NCI-H2227 treated with DMSO at 0.1 percent for 48 hours (cell line): ENCODE data around the gene QRFP.
"Not testable (repeated sequence)": the region's sequence is repeated elsewhere in the genome, so short reads cannot be mapped to it uniquely, and the experiment has no call there.

Experiments
- DNase-seq: peaks from one replicate; lab custom pipeline; 2025; lab: John Stamatoyannopoulos, UW

The QRFP gene

DNA sequence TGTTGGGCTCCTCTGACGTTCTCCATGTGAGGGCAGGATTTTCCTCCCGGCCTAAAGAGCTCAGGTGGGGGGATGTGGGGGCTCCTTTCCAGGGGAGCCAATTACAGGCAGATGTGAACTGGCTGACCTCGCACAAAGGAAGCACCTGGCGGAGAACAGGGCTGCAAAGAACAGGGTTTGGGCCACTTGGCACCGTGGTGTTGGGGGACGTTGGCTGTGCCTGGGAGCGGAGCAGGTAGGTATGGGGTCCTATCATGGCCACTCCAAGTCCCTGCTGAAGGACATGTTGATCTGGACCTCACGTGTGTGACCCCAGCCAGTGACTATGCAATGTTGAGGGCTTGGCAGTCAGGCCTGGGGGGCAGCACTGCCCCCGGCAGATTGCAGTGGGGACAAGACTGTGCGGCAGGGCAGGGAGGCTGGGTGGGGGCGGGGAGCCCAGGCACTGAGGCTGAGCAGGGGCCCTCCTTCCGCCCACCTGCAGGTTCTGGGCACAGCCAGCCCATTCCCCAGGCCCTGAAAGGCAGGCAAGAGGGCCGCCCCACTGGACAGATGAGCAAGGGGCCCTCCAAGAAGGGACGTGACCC is 23.0 kb upstream of the QRFP start:
- no peak for DNase-seq

GRCh38 chr9:130918826-130919558 is 22.4 kb upstream of the QRFP start:
- DNase-seq = no peak

GRCh38 chr9:130918101-130918825 is 21.7 kb upstream of the QRFP start:
- DNase-seq = no peak

DNA sequence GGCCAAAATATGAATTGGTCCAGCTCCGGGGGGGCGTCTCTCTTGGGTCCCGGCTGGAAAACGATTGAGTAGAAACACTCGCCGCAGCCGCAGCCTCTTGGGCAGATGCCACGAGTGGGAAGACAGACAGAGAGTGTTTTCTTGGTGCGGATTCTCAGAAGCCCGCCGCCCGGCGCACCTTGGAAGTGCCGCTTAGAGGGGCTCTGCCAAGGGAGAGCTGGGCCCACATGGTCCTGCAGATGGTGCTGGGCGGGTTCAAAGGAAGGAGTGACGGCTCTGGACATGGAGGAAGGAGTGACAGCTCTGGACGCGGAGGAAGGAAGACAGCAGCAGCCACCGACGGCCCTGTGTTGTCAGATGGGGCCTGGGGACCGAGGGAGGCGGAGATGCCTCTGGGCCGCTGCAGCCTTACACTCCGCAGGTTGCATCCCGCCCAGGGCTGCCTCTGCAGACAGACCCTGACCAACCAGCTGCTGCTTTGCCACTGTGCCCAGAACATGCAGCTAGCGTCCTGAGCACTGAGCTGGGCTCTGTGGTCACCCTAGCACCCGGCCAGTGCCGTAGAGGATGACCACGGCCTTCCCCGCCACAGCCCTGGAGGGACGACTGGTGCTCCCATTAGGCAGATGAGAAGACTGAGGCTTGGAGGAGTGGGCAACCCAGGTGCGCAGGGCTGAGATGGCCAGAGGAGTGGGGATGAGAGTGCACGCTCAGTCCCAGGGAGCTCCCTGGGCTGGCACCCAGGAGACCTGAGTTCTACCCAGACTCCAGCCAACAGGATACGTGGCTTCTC is 20.8 kb upstream of the QRFP start:
- no peak for DNase-seq

GRCh38 chr9:130915096-130915447 is 18.5 kb upstream of the QRFP start:
- DNase-seq = no peak

DNA sequence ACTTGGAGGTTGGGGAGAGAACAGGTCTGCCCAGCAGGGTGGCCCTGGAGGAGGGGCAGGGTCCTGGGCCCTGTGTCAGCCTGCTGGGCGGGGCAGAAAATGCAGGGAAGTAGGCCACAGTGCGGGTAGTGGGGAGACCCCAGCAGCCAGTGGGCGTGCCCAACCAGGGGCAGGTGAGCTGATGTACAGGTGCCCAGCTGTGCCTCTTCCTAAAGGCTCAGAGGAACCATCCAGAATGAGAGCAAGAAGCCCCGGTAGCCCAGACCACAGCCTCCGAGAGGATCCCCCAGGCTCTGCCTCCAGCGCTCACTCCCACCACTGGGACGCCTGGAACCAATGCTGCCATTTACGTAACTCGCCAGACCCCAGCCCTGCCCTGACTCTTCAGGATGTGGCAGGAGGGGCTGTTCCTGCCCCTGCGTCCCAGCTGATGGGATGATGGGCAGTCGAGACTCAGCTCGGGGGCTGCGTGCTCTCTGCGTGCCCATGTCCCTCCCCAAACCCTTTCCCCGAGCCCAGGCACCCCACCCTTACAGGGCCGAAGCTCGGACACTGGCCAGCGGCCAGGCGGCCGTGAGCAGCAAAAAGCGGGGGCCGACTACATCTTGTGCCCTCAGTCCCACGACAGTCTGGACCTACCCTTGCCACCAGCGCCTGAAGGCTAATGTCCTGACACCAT is 17.9 kb upstream of the QRFP start:
- no peak for DNase-seq

DNA sequence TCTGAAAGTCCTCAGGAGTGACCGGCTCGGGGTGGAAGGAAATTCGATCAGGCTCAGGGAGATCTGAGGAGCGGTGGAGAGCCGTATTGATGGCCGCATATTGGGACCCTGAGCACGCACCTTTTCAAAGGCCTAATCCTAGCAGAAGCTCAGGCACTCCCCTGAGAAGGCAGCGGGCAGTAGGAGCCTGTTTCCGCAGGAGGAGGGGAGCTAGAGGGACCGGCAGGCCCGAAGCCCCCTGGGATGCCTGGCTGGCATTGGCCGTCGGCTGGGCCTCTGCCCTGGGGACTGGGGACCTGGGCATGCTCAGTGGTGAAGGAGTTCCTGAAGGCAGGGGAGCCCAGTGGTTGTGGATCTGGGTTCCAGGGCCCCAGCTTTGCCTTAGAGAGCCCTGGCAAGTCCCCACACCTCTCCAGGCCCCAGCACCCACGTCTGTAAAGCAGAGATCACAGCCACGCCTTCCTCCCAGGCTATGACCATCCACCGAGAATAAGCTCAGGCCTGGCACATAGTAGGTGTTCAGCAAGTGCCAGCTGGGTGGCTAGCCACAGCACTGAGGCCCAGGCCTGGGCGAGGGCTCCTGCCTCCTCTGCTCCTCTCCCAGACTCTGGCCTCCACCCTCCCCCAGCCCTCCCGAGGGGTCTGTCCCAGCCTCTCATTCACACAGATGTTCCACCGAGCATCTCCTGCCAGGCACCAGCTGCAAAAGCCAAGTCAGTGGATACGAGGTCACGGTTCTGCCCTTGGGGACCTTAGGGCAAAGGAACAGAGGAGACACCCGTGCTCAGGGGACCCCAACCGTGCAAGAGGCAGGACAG is 17.2 kb upstream of the QRFP start:
- DNase-seq = no peak

GRCh38 chr9:130912932-130913598 is 16.5 kb upstream of the QRFP start:
- DNase-seq = no peak

DNA sequence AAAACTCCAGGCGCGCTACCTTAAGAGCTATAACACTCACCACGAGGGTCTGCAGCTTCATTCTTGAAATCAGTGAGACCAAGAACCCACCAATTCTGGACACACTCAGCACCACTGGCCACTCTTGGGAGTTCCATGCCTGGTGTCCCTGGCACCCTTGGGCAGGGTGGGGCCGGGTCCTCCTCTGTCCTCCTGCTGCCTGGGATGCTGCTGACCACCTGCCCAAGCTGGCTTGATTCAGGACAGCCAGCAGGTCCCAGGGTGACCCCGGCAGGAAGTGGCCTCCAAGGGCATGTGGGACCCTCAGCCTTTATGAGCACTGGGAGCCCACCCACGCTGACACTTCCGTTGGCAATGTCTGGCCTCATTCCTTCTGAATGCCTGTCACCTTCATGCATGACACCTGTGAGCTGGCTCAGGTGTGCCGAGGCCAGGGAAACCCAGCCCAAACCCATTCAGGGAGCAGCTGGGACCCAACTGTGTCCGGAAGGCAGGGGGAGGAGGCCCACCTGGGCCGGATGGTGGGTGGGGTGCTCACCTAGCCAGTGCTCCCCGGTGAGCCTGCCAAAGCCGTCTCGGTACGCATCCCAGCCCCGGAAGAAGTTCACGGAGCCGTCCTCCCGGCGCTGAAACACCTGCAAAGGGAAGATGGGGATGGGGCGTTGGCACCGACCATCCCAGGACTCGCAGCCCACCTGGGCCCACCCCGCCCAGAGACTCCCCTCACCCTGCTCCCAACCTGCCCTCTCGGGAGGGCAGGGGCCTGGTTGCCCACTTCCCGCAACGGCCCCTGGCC is 14.8 kb upstream of the QRFP start:
- no peak for DNase-seq

- DNase-seq = not testable (repeated sequence)
Measured at GRCh38 chr9:130910670-130911069, 14.1 kb upstream of the QRFP start.

DNA sequence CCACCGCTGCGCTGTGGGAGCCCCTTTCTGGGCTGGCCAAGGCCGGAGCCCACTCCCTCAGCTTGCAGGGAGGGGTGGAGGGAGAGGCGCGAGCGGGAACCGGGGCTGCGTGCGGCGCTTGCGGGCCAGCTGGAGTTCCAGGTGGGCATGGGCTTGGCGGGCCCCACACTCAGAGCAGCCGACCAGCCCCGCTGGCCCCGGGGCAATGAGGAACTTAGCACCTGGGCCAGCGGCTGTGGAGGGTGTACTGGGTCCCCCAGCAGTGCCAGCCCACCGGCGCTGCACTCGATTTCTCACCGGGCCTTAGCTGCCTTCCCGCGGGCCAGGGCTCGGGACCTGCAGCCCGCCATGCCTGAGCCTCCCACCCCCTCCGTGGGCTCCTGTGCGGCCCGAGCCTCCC is 13.4 kb upstream of the QRFP start:
- DNase-seq = not testable (repeated sequence)

GRCh38 chr9:130908878-130909355 is 12.3 kb upstream of the QRFP start:
- no peak for DNase-seq

- DNase-seq = no peak
Measured at GRCh38 chr9:130908146-130908877, 11.7 kb upstream of the QRFP start.

DNA sequence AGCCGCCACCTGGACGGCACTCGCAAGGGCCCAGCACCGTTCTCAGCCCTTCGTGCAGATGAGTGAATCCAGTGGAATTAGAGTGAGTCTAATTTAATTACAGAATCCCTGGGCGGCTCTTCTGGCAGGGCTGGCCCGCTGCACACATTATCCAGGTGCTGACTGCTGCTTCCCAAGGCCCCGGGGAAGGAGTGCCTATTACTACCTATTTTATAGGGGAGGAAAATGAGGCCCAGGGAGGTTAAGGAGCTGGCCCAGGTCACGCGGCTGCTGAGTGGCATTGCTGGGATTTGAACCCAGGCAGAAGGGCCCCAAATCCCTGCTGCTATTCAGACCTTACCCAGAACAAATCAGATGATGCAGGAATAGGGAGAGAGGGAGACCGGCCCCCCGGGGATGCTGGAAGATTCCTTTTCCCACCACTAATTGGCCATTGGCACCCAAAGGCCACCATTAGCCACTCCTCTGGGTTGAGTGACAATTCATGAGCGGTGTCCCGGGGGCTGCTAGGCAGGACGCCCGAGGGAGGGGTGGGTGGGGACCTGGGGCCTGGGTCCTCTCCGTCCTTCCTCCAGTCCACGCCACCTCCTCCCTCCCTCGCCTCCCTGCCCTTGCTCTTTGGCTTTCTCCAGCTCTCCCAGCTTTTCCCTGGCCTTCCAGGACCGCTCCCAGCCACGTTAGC is 10.3 kb upstream of the QRFP start:
- no peak for DNase-seq

DNA sequence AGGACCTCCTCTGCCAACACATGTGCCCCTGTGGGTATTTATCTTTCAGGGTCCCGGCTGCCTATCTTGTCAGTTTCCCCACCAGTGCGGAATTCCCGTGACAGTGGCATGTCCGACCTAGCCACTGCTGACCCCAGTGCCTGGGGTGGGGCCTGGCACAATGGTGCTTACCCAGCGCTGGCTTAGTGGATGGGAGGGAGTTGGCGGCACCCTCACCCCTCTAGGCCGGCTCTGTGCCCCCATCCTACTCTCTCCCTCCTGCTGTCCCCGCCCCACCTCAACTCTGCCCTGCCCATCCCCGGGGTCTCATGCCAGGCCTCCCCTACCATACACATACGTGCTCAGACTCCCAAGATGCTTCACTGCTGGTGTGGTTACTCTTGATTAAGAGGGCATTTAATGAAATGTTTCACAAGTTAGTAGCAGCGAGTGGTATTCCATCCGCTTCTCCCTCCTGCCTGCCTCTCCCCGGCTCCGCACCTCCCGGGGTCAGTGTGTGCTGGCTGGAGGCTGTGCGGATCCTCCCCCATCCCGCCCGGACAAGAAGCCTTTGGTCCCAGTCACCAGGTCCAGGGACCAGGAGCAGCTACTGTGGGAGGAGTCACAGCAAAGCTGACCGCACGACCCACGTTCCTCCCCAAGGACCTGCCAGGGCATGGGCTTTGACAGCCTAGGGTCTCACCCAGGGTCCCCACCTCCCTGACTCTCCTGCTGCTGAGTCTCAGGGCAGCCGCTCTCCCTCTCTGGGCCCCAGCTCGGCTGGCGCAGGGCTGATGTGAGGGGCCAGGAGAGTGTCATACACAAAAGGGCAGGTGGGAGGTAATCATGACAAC is 9.5 kb upstream of the QRFP start:
- DNase-seq = no peak

- no peak for DNase-seq
Measured at GRCh38 chr9:130905125-130905901, 8.7 kb upstream of the QRFP start.
